ENCODE data around the gene COG5.

Gene COG5

GRCh38 chr7:107359520-107360316 is 204.0 kb downstream of the COG5 start:
- no peaks in the 10 kb centered on the region for H3K9me2 ChIP-seq (replicated peaks; ENCODE audit: control insufficient read depth, low read length)
- peaks cover 23% of the 10 kb centered on the region for H3K9me3 ChIP-seq (ENCODE audit: control insufficient read depth, insufficient read depth, low read length)

DNA sequence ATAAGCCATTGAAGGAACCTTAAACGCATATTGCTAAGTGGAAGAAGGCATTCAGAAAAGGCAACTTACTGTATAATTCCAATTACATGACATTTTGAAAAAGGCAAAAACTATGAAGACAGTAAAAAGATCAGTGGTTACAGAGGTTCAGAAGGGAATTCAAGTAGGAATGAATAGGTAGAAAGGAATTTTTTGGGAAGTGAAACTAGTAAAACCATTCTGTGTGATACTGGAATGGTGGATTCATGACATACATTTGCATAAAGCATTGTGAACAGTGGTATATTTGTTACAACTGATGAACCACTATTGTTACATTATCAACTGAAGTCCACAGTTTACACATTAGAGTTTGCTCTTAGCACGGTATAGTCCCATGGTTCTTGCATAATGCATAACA is 208.1 kb downstream of the COG5 start:
- H3K9me2 ChIP-seq (replicated peaks; ENCODE audit: control insufficient read depth, low read length) = no peaks in the 10 kb centered on the region
- no peaks in the 10 kb centered on the region for H3K27me3 ChIP-seq (ENCODE audit: control insufficient read depth, low read length)
- no peak overlapping the region for H3K4me2 ChIP-seq (ENCODE audit: low read length)
- no peaks in the 10 kb centered on the region for H3K79me2 ChIP-seq (ENCODE audit: control insufficient read depth, low read length)
- no peaks in the 10 kb centered on the region for H3K4me1 ChIP-seq (ENCODE audit: control insufficient read depth, low read length)
- TF ChIP-seq EZH2phosphoT487 (IDR thresholded peaks at IDR 0.05; ENCODE audit: borderline replicate concordance, low read length) = no peak
- TF ChIP-seq CTCF (IDR thresholded peaks at IDR 0.05; ENCODE audit: low read depth, low read length, poor library complexity, severe bottlenecking) = no peak
- H3F3A ChIP-seq (ENCODE audit: control insufficient read depth, insufficient read depth) = 0 out of 2 replicates have a peak, but pooled peaks cover 4% of the 10 kb centered on the region
- H3K9me3 ChIP-seq (ENCODE audit: control insufficient read depth, insufficient read depth, low read length) = peaks cover 20% of the 10 kb centered on the region
- no peak overlapping the region for H3K4me3 ChIP-seq (ENCODE audit: low read length)
- no peaks in the 10 kb centered on the region for H4K20me1 ChIP-seq (ENCODE audit: control insufficient read depth, insufficient read depth, low read depth, low read length)
- no peak overlapping the region for H3K27ac ChIP-seq (ENCODE audit: low read depth, low read length)
- peaks cover 25% of the 10 kb centered on the region for H3K36me3 ChIP-seq (ENCODE audit: control insufficient read depth, low read length)

More at GRCh38 chr7:107359520-107360316, 204.0 kb downstream of the COG5 start:
- no peaks in the 10 kb centered on the region for H3K4me1 ChIP-seq (ENCODE audit: control insufficient read depth, low read length)
- no peaks in the 10 kb centered on the region for H3F3A ChIP-seq (ENCODE audit: control insufficient read depth, insufficient read depth)
- no peaks in the 10 kb centered on the region for H4K20me1 ChIP-seq (ENCODE audit: control insufficient read depth, insufficient read depth, low read depth, low read length)
- H3K27me3 ChIP-seq (ENCODE audit: control insufficient read depth, low read length) = no peaks in the 10 kb centered on the region
- no peak overlapping the region for H3K4me3 ChIP-seq (ENCODE audit: low read length)
- H3K27ac ChIP-seq (ENCODE audit: low read depth, low read length) = no peak overlapping the region
- H3K4me2 ChIP-seq (ENCODE audit: low read length) = no peak overlapping the region
- TF ChIP-seq CTCF (IDR thresholded peaks at IDR 0.05; ENCODE audit: low read depth, low read length, poor library complexity, severe bottlenecking) = no peak
- peaks cover 37% of the 10 kb centered on the region for H3K36me3 ChIP-seq (ENCODE audit: control insufficient read depth, low read length)
- H3K79me2 ChIP-seq (ENCODE audit: control insufficient read depth, low read length) = no peaks in the 10 kb centered on the region

DNA sequence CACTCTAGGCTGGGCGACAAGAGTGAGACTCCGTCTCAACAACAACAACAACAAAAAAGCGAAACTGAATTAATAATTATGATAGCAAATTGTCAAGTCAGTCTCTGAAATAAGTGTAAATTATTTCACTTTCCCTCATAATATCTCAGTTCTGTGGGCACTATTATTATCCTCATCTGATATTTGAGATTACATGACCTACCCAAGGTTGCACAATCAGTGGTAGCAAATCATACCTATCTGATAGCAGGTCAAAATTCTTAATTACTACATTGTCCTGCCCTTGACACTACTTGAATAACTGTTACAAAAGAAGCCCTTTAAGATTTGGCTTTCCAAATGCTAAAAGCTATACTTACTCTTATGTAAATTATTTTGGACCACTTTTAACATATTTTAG is 209.1 kb downstream of the COG5 start:
- Histone ChIP-seq H3K36me3 (ENCODE audit: control insufficient read depth, low read length) (peaks cover 15% of the 10 kb centered on the region), H3K4me2 (ENCODE audit: low read length) (no peak overlapping the region), H3F3A (ENCODE audit: control insufficient read depth, insufficient read depth) (0 out of 2 replicates have a peak, but pooled peaks cover 4% of the 10 kb centered on the region), H3K27me3 (ENCODE audit: control insufficient read depth, low read length) (no peaks in the 10 kb centered on the region), H3K9me3 (ENCODE audit: control insufficient read depth, insufficient read depth, low read length) (peaks cover 10% of the 10 kb centered on the region), H3K9me2 (replicated peaks; ENCODE audit: control insufficient read depth, low read length) (no peaks in the 10 kb centered on the region), H3K4me3 (ENCODE audit: low read length) (no peak overlapping the region), H3K4me1 (ENCODE audit: control insufficient read depth, low read length) (no peaks in the 10 kb centered on the region), H3K27ac (ENCODE audit: low read depth, low read length) (no peak overlapping the region), H4K20me1 (ENCODE audit: control insufficient read depth, insufficient read depth, low read depth, low read length) (no peaks in the 10 kb centered on the region), H3K79me2 (ENCODE audit: control insufficient read depth, low read length) (no peaks in the 10 kb centered on the region)
- no peak for TF ChIP-seq CTCF (IDR thresholded peaks at IDR 0.05; ENCODE audit: low read depth, low read length, poor library complexity, severe bottlenecking)
- no peak for TF ChIP-seq EZH2phosphoT487 (IDR thresholded peaks at IDR 0.05; ENCODE audit: borderline replicate concordance, low read length)

All from DOHH2 (cell line).